Limb (tissue), 2 donors: ENCODE results near the gene HOXA11.

Source experiments
- DNase-seq, 2 donors: peaks; one replicate each; pipeline ENCODE4 v3.0.0-alpha.2; 2016; ENCODE audit errors: extremely low spot score in 2 of 2

Gene HOXA11

DNA sequence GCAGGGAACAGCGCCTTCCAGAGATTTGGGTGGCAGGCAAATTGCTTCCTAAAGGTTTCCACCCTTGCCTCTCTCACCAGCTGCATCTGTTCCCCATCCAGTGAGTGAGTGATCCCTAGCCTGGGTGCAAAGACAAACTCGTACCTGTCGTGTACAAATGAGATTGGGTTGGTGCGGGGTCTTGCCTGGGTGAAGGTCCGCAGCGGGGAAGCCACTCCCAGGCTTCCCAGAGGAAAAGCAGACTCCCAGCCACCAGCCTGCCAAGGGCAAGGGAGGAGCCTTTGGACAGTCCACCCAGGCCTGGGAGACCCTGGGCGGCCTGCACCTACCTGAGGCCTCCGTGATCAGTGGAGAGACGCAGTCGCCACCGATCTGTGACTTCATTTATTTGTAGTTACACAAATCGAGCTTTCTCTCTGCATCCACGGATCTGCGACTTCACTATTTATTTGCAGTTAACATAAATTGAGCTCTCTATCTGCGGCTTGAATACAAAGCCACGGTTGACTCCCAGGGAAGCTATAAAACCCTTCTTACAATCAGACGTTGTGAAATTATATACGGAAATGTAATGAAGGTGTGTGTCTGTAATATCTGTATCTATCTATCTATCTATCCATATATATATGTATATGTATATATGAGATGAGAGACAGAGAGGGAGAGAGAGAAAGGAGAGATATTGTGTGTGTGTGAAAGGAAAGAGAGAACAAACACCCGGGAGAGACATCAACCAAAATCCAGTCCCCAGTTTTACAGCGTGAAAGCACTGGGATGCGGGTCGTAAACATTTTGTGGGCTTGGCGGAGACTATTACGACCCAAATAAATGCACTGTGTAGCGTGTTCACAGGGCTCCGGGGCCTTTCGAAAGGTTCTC is 25.5 kb downstream of the HOXA11 start:
- DNase-seq = peak in 1 of 2 donors; percentile 65

- peak in 1 of 2 donors; percentile 65 for DNase-seq
Observed at GRCh38 chr7:27158436-27159265, 26.4 kb downstream of the HOXA11 start.

DNA sequence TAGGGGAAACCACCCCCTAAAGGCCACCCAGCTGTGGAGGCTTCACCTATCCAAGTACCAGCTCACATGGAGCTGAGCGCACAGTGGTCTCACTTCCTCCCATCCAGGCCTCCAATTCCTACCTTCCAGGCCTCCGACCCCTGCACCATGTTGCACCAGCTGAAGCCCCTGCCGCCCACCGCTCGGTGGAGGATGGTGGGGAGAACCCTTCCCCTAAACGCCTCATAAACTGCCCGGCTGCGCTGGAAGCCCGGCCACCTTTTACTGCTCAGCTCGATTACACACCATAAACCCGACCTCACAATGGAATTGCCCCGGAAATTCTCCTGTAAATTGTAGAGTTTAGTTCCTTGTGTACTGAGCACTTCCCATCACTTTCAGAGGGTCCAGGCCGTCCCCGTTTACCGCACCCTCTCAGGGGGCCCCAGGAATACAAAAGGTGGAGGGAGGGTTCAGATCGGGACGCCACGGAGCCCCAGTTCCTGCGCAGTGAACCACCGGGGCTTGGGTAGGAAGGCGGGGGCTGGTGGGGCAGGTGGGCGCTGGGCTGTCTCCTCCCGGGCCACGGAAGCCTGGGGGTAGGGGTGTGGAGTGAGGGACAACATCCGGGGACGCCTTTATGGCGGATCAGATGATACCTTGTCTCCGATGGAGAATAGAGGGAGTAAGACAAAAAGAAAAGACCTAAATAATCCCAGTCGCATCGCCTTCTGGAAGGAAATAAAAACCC is 27.2 kb downstream of the HOXA11 start:
- peak in 1 of 2 donors; percentile 59 for DNase-seq

GRCh38 chr7:27156916-27157701 is 27.9 kb downstream of the HOXA11 start:
- no peak for DNase-seq

GRCh38 chr7:27156508-27156898 is 28.5 kb downstream of the HOXA11 start, which contains the start of gene HOXA7:
Gene HOXA7, minus strand, starts transcription at chr7:27156675. Its CDS starts 130 bp downstream, at chr7:27156545.
- DNase-seq = peak; percentile 86 to 92

GRCh38 chr7:27155816-27156507 is 29.1 kb downstream of the HOXA11 start:
- no peak for DNase-seq

DNA sequence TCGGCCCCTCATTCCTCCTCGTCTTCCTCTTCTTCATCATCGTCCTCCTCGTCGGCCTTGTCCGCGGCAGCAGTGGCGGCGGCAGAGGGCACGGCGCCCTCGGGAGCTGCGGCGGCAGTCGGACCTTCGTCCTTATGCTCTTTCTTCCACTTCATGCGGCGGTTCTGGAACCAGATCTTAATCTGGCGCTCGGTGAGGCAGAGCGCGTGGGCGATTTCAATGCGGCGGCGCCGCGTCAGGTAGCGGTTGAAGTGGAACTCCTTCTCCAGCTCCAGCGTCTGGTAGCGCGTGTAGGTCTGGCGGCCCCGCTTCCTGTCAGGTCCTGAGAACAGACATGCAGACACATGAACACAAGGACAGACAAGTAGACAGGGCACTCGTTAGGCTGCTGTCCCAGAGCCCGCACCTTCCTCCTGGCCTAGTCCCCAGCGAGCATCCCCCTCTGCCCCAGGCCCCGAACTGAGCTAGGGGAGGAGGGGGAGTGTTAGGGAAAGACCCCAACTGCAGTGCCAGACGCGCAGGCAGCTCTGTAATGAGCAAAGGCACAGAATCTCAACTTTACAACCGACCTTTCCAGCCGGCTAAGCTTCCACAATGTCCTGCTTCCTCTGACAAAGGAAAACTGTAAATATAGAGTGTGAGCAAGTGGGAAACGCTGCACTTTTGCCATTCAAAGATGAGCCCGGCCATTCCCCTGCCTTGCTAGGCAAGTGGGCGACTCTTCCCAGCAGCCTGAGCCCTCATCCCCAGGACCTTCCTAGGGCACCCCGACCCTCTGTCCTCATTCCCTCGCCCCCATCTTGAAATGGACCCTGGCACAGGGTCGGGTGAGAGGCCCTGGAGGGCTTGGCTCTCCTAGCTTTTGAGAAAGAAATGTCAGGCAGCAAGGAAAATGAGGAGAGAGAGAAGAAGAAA is 29.9 kb downstream of the HOXA11 start:
- DNase-seq = peak in 1 of 2 donors; percentile 65

GRCh38 chr7:27154369-27154768 is 30.7 kb downstream of the HOXA11 start:
- peak in 1 of 2 donors; percentile 40 for DNase-seq

DNA sequence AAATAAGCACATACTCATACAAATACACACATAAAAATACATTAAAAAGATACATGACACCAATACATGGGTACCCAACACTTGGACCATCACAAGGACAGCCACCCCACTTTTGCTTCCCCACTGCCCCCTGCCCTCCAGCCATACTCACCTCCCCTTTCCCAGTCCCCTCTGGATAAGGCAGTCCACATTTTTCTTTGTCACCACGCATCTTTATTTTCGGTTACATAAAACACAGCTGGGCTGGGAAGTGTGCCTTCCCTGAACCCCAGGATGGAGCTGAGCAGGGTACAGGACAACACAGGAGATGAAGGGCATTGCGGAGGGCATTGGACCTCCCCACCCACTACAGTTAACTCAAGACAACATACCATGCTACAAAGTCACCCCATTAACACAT is 31.5 kb downstream of the HOXA11 start:
- peak in 1 of 2 donors; percentile 37 for DNase-seq

DNA sequence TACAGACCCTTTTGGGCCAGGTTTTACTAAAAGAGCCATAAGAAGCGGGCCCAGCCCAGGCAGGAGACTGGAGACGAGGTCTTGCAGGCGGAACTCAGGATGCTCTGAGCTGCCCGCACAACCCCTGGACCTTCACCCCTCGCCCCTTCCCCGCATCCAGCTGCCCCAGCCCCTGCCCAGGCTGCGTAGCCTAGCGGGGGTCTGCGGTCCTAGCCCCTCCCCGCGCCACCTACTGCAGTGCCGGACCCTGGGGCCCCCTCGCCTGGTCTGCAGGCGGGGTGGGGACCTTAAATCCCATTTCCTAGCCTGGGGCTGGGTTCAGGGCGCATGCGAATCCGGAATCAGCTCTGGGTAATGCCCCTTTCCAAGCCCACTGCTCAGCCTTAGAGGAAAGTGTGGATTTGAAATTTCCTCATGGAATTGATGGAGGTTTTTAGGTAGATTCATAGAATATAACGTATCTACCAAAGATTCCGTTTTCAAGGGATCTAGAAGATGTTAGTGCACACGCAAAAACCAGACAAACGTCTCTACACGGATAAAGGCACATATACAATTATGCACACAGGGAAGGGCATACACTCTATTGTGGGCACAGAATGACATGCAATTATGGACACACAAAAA is 32.1 kb downstream of the HOXA11 start:
- DNase-seq = no peak

DNA sequence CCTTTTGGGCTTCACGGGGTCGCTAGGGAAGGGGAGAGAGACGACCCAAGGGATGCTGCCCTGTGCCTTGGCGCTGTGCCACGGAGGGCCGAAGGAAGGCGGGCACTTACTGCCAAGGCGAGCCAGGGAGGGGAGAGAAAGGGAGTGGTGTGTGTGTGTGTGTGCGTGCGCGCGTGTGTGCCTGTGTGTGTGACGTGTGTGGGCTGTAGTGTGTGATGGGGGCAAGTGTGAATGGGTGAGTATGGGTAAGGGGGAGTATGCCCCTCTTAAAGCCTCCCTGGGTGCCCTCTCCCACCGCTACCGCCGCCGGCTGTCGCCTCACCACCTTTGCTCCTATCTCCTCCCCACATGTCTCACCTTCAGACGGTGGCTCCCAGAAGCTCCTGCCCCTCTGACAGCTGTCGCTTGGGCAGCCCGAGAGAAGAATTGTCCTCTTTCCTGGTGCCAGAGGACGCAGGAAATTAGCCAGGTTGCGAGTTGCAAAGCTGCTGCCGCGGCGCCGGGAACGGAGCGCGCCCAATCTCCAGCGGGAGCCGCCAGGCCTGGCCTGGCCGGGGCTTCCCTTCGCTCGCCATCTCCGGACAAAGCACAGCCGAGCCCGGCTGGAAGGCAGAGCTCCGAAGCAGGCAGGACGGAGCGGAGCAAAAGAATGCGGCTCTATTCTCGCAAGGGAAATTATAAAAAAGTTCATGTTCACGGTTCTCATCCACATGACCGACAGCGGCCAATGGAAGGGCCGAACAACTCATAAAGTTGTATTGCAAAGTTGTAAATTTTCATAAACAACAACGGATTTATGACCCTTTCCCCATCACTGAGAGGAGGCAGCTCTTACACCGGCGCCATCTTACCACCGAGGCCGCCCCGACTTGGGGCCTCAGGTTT is 32.9 kb downstream of the HOXA11 start, which contains the start of gene HOXA3:
Gene HOXA3, minus strand, starts transcription at position 653 of the 885 bp plus-strand sequence. CDS start 41,943 bp downstream, outside the sequence.
- DNase-seq = peak; percentile 84 to 88

GRCh38 chr7:27151341-27151930 is 33.6 kb downstream of the HOXA11 start:
- peak in 1 of 2 donors; percentile 71 for DNase-seq

DNA sequence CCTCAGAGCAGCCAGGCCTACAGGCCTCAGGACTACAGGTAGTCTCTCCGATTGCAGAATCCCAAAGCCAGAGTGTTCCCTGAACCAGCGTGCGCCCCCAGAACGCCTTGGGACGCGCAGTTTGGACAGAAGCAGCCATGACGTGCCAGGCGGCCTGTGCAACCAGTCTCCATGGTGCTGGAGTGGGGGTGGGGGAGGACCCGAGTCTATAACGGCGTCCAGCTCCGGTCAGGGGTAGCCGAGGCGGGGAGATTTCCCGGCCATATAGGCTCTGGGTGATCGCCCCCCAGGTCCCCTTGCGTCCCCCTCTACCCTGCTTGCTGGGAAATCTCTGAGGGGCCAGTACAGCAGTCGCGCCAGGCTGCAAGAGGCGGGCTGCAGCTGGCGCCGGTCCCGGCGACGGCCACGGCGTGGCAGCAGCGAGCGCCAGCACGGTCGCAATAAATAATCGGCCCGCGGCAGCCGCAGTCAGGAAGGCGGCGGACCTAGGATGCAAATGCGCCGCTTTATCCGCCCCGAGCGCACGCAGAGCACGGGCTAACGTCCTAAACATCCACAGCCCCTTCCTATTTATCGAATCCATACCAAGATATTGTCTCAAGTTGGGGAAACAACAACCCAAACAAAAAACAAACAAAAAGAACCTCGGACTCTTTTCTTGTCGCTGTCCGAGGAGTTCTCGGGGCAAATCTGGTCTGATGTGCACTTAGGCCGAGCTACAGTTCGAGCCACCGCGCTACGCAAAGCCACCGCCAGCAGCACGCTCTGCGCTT is 34.3 kb downstream of the HOXA11 start:
- peak; percentile 84 to 92 for DNase-seq

DNA sequence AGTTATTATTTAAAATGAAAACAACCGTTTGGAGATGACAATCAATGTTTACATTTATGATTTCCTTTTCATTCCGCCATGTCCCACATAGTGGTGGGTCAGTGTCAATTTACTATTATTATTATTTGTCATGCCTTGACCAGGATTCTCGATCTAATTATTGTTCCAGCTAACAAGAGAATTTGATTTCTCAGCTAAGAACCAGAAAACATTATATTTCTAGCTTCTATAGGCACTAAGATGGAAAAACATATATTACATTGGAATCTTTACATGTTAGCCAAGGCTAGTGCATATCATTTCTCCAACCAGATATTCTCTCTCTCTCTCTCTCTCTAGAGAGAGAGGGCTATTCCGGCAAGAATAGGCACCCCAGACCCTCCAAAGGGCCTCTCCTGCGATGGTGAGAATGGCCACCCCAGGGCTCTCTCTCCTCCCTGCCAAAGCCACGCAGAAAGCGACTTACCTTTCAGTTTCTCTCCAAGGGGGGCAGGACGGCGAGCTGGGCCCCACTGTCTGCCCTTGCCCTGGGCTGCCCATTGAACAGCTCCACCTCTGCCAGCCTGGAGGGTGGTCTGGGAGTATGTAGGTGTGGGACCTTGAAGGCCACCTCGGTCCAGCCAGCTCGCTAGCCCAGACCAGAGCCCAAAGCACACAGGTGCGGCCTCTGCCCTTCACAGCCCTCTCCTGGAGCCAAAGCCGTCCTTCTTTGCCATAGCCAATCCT is 35.0 kb downstream of the HOXA11 start:
- DNase-seq = no peak
